Spleen (tissue), 7 donors: ENCODE measurements around the gene RBMS3.

Experiments
- CTCF ChIP-seq, 11 experiments: fragments of 200-600 bp in 7 of 11; fragments of 450-650 bp in 4 of 11; sonication (generic) in 4 of 11; IDR thresholded peaks in 8 of 11; conservative IDR thresholded peaks in 3 of 11; 1 replicate in 7 of 11; 2 replicates in 4 of 11; pipeline versions ENCODE4 v1.4.0 to v1.8.0; 2016 to 2021; ENCODE audit warnings: antibody characterized with exemption in 11 of 11, inconsistent platforms in 4 of 11, mild to moderate bottlenecking in 1 of 11
- POLR2AphosphoS5 ChIP-seq, 3 donors: sonication (generic); formaldehyde crosslinking; IDR thresholded peaks; one replicate each; pipeline ENCODE4 v1.5.1; 2017; ENCODE audit warnings: antibody characterized with exemption in 3 of 3
- donor health status: DM: no; HTN: no; CAD: no; lungs with moderate emphysema.
- donor health status: DM: no; HTN: no; CAD: no.
- donor health status: DM: no; HTN: no; CAD: no.

- TF ChIP-seq CTCF (IDR thresholded peaks at IDR 0.05 in 8 of 11, conservative IDR thresholded peaks at IDR 0.05 in 3 of 11) (no peak), POLR2AphosphoS5 (IDR thresholded peaks at IDR 0.05) (no peak)
Measured at GRCh38 chr3:29759411-29760225, 478.7 kb downstream of the RBMS3 start.
